ENCODE data around the gene SLC38A1.

The SLC38A1 gene

GRCh38 chr12:46133751-46134150 is 135.1 kb downstream of the SLC38A1 start:
- DNase-seq (ENCODE audit: low read depth) = no peak
